T-helper 22 cell (primary cell): ENCODE results near the gene ARTN.

ENCODE experiments used
- DNase-seq: peaks from one replicate; pipeline ENCODE4 v3.0.0-alpha.2; 2020; ENCODE audit warnings: low read depth

Gene ARTN

DNA sequence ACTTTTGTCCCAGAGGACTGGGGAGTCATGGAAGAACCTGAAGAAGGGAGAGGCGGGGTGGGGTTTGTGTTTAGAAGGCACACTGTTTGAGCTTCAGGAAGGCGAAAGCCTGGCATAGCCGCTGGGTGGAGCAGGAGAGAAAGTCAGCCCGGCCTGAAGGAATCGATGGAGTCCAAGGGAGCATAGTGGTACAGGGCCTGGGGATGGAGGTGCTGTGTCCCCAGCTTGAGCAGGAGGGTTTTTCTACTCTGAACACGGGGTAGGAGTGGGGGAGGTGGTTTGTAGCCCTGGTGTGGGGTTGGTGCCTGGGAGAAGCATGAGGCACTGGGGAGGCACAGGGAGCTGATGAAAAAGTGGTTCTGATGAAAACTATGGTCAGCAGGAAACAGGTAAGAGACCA is 53.1 kb downstream of the ARTN start:
- DNase-seq = no peak
